ENCODE results near the gene TBX1. TPM values are rescaled to one million over a fixed set of nuclear protein-coding genes. Genes with fewer than 3 reads are reported as not detected.

TBX1 gene
- total and polyA plus RNA-seq, 2 of the 8 experiments (the other 6 are each of a cell fraction or from before 2014, with no cell fraction given) = 0.28 TPM; not detected in 1

DNA sequence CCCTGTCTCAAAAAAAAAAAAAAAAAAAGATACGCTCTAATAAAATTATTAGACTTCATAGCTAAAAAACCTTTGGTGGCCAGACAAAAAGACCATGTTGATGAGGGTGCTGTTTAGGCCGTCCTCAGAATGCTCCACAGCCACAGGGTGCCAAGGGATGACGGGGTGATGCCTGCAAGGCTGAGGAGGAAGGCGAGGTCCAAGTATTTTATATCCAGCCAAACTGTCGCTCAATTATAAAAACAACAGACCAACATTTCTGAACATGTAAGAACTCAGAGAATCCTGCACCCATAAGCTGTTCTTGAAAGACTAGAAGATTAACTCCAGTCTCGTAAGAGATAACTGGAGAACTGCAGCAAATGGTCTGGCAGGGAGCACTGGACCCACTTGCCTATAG, 29.2 kb downstream of the TBX1 start:
- POLR2A ChIA-PET (ENCODE audit: partially characterized antibody) = interaction anchor here (0.8 kb wide), 1 partner anchor 331 kb away, joined by 3 read pairs; no protein-coding TSS in a partner anchor
- Histone ChIP-seq H4K5ac (ENCODE audit: insufficient read length, low read depth, low read length) (no peak overlapping the region), H4K91ac (replicated peaks; ENCODE audit: insufficient read length, low read length) (no peak overlapping the region), H3K79me2 (ENCODE audit: control insufficient read depth in 1 of 2, insufficient read depth in 2 of 2, low read length in 2 of 2) (no peaks in the 10 kb centered on the region), H3K14ac (ENCODE audit: insufficient read length) (no peak overlapping the region), H3K27ac (ENCODE audit: low read depth, low read length) (no peak overlapping the region), H3K56ac (replicated peaks; ENCODE audit: insufficient read length, low read depth, low read length) (no peak overlapping the region), H3K18ac (ENCODE audit: extremely low read depth, low read length) (no peak overlapping the region), H2BK12ac (ENCODE audit: low read depth, low read length) (no peak overlapping the region), H3K9me3 (ENCODE audit: insufficient read depth in 2 of 2, low read depth in 1 of 2, low read length in 1 of 2) (no peaks in the 10 kb centered on the region), H2BK5ac (ENCODE audit: low read depth, low read length) (no peak overlapping the region), H2BK15ac (ENCODE audit: low read length) (no peak overlapping the region), H2AFZ (ENCODE audit: low read length) (no peak overlapping the region), H3K23ac (ENCODE audit: insufficient read length) (no peak overlapping the region), H2AK5ac (ENCODE audit: low read depth, low read length) (no peak overlapping the region), H3K4me2 (ENCODE audit: insufficient read depth in 1 of 2, low read depth in 2 of 2, low read length in 2 of 2) (no peak overlapping the region), H2BK20ac (ENCODE audit: low read length) (no peak overlapping the region), H3K79me1 (ENCODE audit: low read depth, low read length) (no peaks in the 10 kb centered on the region), H3K27me3 (replicated peaks in 1 of 4; ENCODE audit: control insufficient read depth in 3 of 4, extremely low read depth in 1 of 4, insufficient read depth in 3 of 4, low read length in 3 of 4) (no peaks in the 10 kb centered on the region), H4K20me1 (replicated peaks in 1 of 2; ENCODE audit: control insufficient read depth in 1 of 2, insufficient read depth in 2 of 2, low read length in 2 of 2) (peaks cover 0 to 8% of the 10 kb centered on the region in 2 experiments), H4K8ac (ENCODE audit: extremely low read depth, insufficient read depth, low read length) (no peak overlapping the region), H3K36me3 (ENCODE audit: control insufficient read depth in 2 of 4, insufficient read depth in 4 of 4, low read length in 3 of 4) (no peaks in the 10 kb centered on the region), H2BK120ac (replicated peaks; ENCODE audit: low read depth, low read length) (no peak overlapping the region), H3K9ac (replicated peaks in 1 of 4; ENCODE audit: extremely low read depth in 1 of 4, low read depth in 3 of 4, low read length in 3 of 4) (no peak overlapping the region), H3K4ac (replicated peaks; ENCODE audit: insufficient read length, low read depth, low read length) (no peak overlapping the region), H3K4me3 (ENCODE audit: extremely low read depth in 1 of 4, insufficient read depth in 2 of 4, low read depth in 3 of 4, low read length in 4 of 4) (no peak overlapping the region), H3K4me1 (replicated peaks in 1 of 4; ENCODE audit: control insufficient read depth in 3 of 4, insufficient read depth in 4 of 4, low read length in 3 of 4) (no peaks in the 10 kb centered on the region), H3K23me2 (ENCODE audit: low read depth, low read length) (no peaks in the 10 kb centered on the region)
- 91% methylated on average over 6 of the region's 6 CpGs; no CpG with 5 or more reads in 1 of the 2 experiments for WGBS, 2 experiments (ENCODE audit: extremely low coverage in 1 of 2, insufficient coverage in 1 of 2, insufficient read length in 1 of 2, insufficient replicate concordance in 2 of 2, low coverage in 1 of 2, low lambda C conversion rate in 2 of 2, missing lambda C conversion rate in 1 of 2)
- no peak for FAIRE-seq
- CTCF ChIA-PET (ENCODE audit: partially characterized antibody) = interaction anchor here (0.5 to 2.1 kb wide), 10 partner anchors 9 to 566 kb away, joined by 3 to 9 read pairs (median 4); partner anchors contain the start of gene GP1BB
- DNase-seq (ENCODE audit: low read depth in 1 of 2, low spot score in 2 of 2) = no peak
- no peak for TF ChIP-seq KDM4A (IDR thresholded peaks at IDR 0.05; ENCODE audit: low read depth, low read length, severe bottlenecking)
